ENCODE measurements around the gene MCCC1. TPM values are rescaled to one million over a fixed set of nuclear protein-coding genes. Genes with fewer than 3 reads are reported as not detected.

The MCCC1 gene
- total and polyA plus RNA-seq, 4 donors: 8.5 to 59.4 (median 18.8) TPM

DNA sequence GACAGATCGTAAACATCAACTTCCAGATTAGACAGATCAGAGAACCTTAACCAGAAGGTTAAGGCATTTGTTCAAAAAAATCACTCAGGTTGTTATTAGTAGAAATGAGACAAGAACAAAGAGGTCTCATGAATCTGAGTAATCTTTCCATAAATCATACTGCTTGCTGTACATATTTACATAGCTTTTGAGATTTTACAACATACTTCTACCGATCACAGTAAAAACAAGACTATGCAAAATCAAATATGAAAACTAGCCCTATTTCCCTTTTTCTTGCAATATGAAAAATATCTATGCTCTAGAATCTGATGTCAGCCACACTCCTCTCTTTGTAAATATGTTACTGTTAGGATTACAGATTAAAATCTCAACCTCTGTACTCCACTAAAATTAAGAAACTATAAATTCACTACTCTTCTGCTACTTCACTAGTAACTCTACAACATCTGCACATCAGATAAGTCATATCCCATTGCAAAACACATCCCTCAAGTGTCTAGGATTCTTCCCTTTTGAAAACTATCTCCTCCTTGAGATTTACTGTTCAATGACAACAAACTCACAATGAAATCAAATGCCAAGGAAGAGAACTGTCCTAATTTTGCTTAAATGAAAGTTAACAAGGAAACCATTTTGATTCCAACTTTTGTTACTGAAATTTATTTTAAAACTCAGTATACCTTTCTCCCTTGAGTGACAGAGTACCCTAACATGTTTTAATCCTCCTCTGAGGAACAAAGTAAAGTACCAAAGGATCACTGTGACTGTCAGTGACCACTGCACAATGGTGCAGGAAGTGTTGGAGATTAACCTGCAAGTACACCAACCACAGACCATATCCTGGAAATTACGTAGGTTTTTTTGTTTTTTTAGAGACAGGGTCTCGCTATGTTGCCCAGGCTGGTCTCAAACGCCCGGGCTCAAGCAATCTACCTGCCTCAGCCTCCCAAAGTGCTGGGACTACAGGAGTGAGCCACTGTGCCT, 131.8 kb downstream of the MCCC1 start:
- Histone ChIP-seq H3K4me1 (ENCODE audit: control insufficient read depth in 1 of 2, insufficient read depth in 2 of 2, low read length in 2 of 2) (no peaks in the 10 kb centered on the region), H3K9me3 (ENCODE audit: control insufficient read depth, low read length) (no peaks in the 10 kb centered on the region), H3K27me3 (ENCODE audit: control insufficient read depth in 1 of 2, insufficient read depth in 2 of 2, low read length in 1 of 2) (no peaks in the 10 kb centered on the region), H3K27ac (ENCODE audit: low read depth in 1 of 2, low read length in 2 of 2) (no peak overlapping the region), H3K36me3 (ENCODE audit: control insufficient read depth in 1 of 2, insufficient read depth in 2 of 2, low read length in 1 of 2) (no peaks in the 10 kb centered on the region), H3K4me3 (ENCODE audit: low read length in 2 of 2) (no peak overlapping the region)
- intact Hi-C loops (cut with DNase I): no loop called here
- whole genome bisulfite sequencing, 2 donors: 85 to 86% methylated on average over 6 of the region's 6 CpGs
- ATAC-seq (ENCODE audit: low FRiP score) (no peak), DNase-seq (no peak)

DNA sequence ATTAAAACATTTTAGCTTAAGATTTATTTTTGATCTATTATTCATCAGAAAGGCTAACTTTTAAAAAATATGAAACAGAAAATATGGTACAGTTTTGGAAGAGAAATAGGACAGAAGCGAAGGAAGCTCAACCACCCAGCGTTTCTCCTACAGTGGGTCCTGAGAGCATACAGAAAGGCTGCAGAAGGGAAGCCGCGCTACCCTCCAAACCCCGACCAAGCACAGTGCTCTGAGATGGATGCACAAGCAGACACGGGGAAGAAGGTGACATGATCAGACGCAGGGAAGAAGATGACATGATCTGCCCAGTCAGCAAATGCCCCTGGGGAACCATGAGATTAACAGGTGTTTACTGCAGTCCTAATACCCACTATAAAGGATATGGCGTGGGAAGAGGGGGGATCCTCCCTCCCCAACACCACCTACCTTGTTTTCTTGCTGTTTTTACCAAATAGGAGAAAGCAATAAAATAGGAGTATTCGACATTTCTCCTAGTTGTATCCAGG, 133.4 kb downstream of the MCCC1 start:
- Histone ChIP-seq H3K27ac (ENCODE audit: low read depth in 1 of 2, low read length in 2 of 2) (no peak overlapping the region), H3K9me3 (ENCODE audit: control insufficient read depth, low read length) (no peaks in the 10 kb centered on the region), H3K4me1 (ENCODE audit: control insufficient read depth in 1 of 2, insufficient read depth in 2 of 2, low read length in 2 of 2) (no peaks in the 10 kb centered on the region), H3K36me3 (ENCODE audit: control insufficient read depth in 1 of 2, insufficient read depth in 2 of 2, low read length in 1 of 2) (no peaks in the 10 kb centered on the region), H3K27me3 (ENCODE audit: control insufficient read depth in 1 of 2, insufficient read depth in 2 of 2, low read length in 1 of 2) (no peaks in the 10 kb centered on the region), H3K4me3 (ENCODE audit: low read length in 2 of 2) (no peak overlapping the region)
- ATAC-seq (ENCODE audit: low FRiP score) (no peak), DNase-seq (no peak)
- intact Hi-C loops (cut with DNase I): no loop called here
- WGBS, 2 donors: 86 to 90% methylated on average over 9 of the region's 9 CpGs

Other genes with a start within 250 kb of the MCCC1 start
- 10 to 100 TPM; 36.7 to 48.3 TPM for gene DCUN1D1, start 119.0 kb downstream of the MCCC1 start, total RNA-seq
- 10 to 100 TPM; 12.1 to 14.1 TPM for gene DCUN1D1, start 119.0 kb downstream of the MCCC1 start, polyA plus RNA-seq
- gene LAMP3, start 63.2 kb upstream of the MCCC1 start, total RNA-seq: under 1 TPM; 0.23 to 0.27 TPM
- gene LAMP3, start 63.2 kb upstream of the MCCC1 start, polyA plus RNA-seq: under 1 TPM; 0.23 to 0.50 TPM
- 10 to 100 TPM in 1 of 2 donors, 1 to 10 TPM in 1; 9.2 to 10.0 TPM for gene B3GNT5, start 153.8 kb upstream of the MCCC1 start, total RNA-seq
- 10 to 100 TPM in 1 of 2 donors, 1 to 10 TPM in 1; 1.6 to 12.5 TPM for gene B3GNT5, start 153.8 kb upstream of the MCCC1 start, polyA plus RNA-seq

Data from aorta (tissue), 5 donors.